DND-41 (cell line): ENCODE data around the gene SPSB3.
A peak's percentile ranks its signal among the peaks of the same experiment; 100 is the strongest.

ENCODE experiments used
- ATAC-seq: fragments of 200-7000 bp; cut with Tn5 transposase; 3 replicates; pipeline ENCODE4 v1.9.1; 2021; ENCODE audit warnings: low read depth; ENCODE audit not compliant: insufficient read depth
- DNase-seq: peaks from one replicate; pipeline ENCODE4 v3.0.0-alpha.2; 2020
- H2AFZ ChIP-seq: 2 replicates; pipeline ENCODE4 v1.6.0; 2012; ENCODE audit warnings: low read depth, low read length
- H3K27ac ChIP-seq: 2 replicates; pipeline ENCODE4 v1.5.1; 2012; ENCODE audit warnings: low read length, inconsistent platforms
- H3K27me3 ChIP-seq: fragments of 200-600 bp; sonication (generic); 2 replicates; pipeline ENCODE4 v1.6.0; 2012; ENCODE audit warnings: low read length, mild to moderate bottlenecking, inconsistent platforms; ENCODE audit not compliant: insufficient read depth, poor library complexity
- H3K36me3 ChIP-seq: 2 replicates; pipeline ENCODE4 v1.5.1; 2012; ENCODE audit warnings: low read length, inconsistent platforms; ENCODE audit not compliant: insufficient read depth
- H3K4me1 ChIP-seq: 2 replicates; pipeline ENCODE4 v1.5.1; 2012; ENCODE audit warnings: mild to moderate bottlenecking, low read length; ENCODE audit not compliant: insufficient read depth
- H3K4me2 ChIP-seq: 2 replicates; pipeline ENCODE4 v1.6.0; 2012; ENCODE audit warnings: mild to moderate bottlenecking, moderate library complexity, low read length, inconsistent platforms; ENCODE audit not compliant: insufficient read depth
- H3K4me3 ChIP-seq, 2 experiments: fragments of 200-600 bp in 1 of 2; shearing (Covaris generic) in 1 of 2; 2 replicates each; pipeline ENCODE4 v1.5.1; 2012 to 2016; ENCODE audit warnings: inconsistent platforms in 2 of 2, low read length in 2 of 2, mild to moderate bottlenecking in 2 of 2, low read depth in 1 of 2, moderate library complexity in 1 of 2
- H3K79me2 ChIP-seq: 2 replicates; pipeline ENCODE4 v1.6.0; 2012; ENCODE audit warnings: low read length, inconsistent platforms; ENCODE audit not compliant: insufficient read depth
- H3K9ac ChIP-seq: 2 replicates; pipeline ENCODE4 v1.6.0; 2012; ENCODE audit warnings: low read depth, mild to moderate bottlenecking, inconsistent platforms, low read length, moderate library complexity
- H3K9me3 ChIP-seq: 2 replicates; pipeline ENCODE4 v1.5.1; 2012; ENCODE audit warnings: low read length, moderate library complexity, mild to moderate bottlenecking, inconsistent platforms; ENCODE audit not compliant: insufficient read depth, severe bottlenecking
- H4K20me1 ChIP-seq: 2 replicates; pipeline ENCODE4 v1.6.0; 2012; ENCODE audit warnings: low read length; ENCODE audit not compliant: insufficient read depth
- CTCF ChIP-seq: IDR thresholded peaks from 2 replicates; pipeline ENCODE4 v1.5.1; 2012; ENCODE audit warnings: borderline replicate concordance, low read length, moderate library complexity, mild to moderate bottlenecking; ENCODE audit not compliant: poor library complexity, severe bottlenecking; ENCODE audit errors: extremely low read depth
- EZH2 ChIP-seq: IDR thresholded peaks from 3 replicates; pipeline ENCODE4 v1.6.1; 2012; ENCODE audit warnings: borderline replicate concordance, low read depth, mild to moderate bottlenecking, moderate library complexity, low read length, inconsistent platforms; ENCODE audit not compliant: severe bottlenecking

SPSB3 gene

DNA sequence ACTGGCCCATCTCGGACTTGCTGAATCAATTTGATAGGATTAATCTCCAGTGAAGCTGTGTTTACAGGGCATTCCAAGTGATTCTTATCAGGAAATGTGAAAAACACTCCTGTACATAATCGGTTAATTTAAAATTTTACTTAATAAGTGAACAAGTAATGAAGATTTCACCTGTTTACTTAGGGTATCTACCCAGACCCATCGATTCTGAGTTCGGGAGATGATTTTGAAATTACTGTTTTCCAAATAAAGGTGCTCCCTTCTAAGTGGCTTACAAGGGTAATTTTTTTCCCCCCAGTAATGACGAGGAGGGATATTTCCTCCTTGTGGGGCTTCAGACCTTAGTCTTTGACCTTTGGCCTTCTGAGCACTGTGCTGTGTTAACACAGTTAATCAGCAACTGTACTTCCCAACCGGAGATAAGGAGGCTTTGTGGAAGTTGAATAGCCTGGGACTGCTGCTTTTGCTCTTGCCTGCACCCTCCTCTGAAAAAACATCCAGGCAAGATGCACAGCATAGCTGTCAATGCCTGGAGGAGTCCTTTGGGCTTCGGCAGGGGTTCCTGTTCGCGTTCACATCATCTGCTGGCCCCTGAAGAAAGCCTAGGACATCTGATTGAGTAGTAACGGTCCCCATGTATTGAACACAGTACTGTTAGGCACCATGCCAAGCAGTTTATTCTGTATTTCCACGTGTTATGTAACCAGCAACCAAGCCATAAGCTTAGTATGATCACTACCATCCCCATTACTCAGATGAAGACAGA is 46.5 kb upstream of the SPSB3 start:
- no peak for DNase-seq
- peak overlapping the region in 1 of 2 experiments; percentile 95; a peak in 1 of 4 replicates for H3K4me3 ChIP-seq
- peaks cover 12% of the 10 kb centered on the region for H3K36me3 ChIP-seq
- no peaks in the 10 kb centered on the region for H3K27me3 ChIP-seq
- no peak overlapping the region for H2AFZ ChIP-seq
- H3K4me1 ChIP-seq: peaks cover 52% of the 10 kb centered on the region
- H3K79me2 ChIP-seq: peaks cover 46% of the 10 kb centered on the region
- peak overlapping the region; percentile 90; the same call in 1 of the 2 replicates for H3K4me2 ChIP-seq
- peak overlapping the region; percentile 73; the same call in 1 of the 2 replicates for H3K9ac ChIP-seq
- peak overlapping the region; percentile 23; the same call in 1 of the 2 replicates for H3K27ac ChIP-seq
- H3K9me3 ChIP-seq: no peaks in the 10 kb centered on the region
- H4K20me1 ChIP-seq: peaks cover 19% of the 10 kb centered on the region
- no peak for TF ChIP-seq CTCF
- TF ChIP-seq EZH2: no peak
- no peak for ATAC-seq

- no peaks in the 10 kb centered on the region for H3K9me3 ChIP-seq
- peaks cover 53% of the 10 kb centered on the region for H3K4me1 ChIP-seq
- peaks cover 55% of the 10 kb centered on the region for H3K79me2 ChIP-seq
- H2AFZ ChIP-seq: peak within 1 kb of the TSS; percentile 99
- ATAC-seq: peak; percentile 90
- peaks cover 23% of the 10 kb centered on the region for H3K36me3 ChIP-seq
- peak; percentile 91 for DNase-seq
- H3K27me3 ChIP-seq: no peaks in the 10 kb centered on the region
- H3K27ac ChIP-seq: peak within 1 kb of the TSS; percentile 70
- peak within 1 kb of the TSS; percentile 57 to 95 for H3K4me3 ChIP-seq
- peaks cover 18% of the 10 kb centered on the region for H4K20me1 ChIP-seq
- TF ChIP-seq CTCF (no peak), EZH2 (no peak)
- H3K9ac ChIP-seq: peak within 1 kb of the TSS; percentile 73
- peak within 1 kb of the TSS; percentile 90 for H3K4me2 ChIP-seq
These were observed 44.6 kb upstream of the SPSB3 start, which contains the start of the genes FAHD1 and HAGH for GRCh38 chr16:1826691-1827573. Gene FAHD1, plus strand, starts transcription at chr16:1827206. Its CDS starts 33 bp downstream, at chr16:1827239. Gene HAGH, minus strand, starts transcription at chr16:1826825. Its CDS starts 38 bp downstream, at chr16:1826787.

GRCh38 chr16:1825864-1826690 is 43.7 kb upstream of the SPSB3 start:
- peak overlapping the region; percentile 19 to 95; a peak in 3 of 4 replicates for H3K4me3 ChIP-seq
- DNase-seq (peak; percentile 26), ATAC-seq (peak; percentile 69)
- peak overlapping the region; percentile 70 for H3K27ac ChIP-seq
- peak overlapping the region; percentile 73 for H3K9ac ChIP-seq
- H3K27me3 ChIP-seq: no peaks in the 10 kb centered on the region
- H3K36me3 ChIP-seq: peaks cover 28% of the 10 kb centered on the region
- H2AFZ ChIP-seq: peak overlapping the region; percentile 99
- peaks cover 56% of the 10 kb centered on the region for H3K79me2 ChIP-seq
- peaks cover 53% of the 10 kb centered on the region for H3K4me1 ChIP-seq
- peak overlapping the region; percentile 90 for H3K4me2 ChIP-seq
- peaks cover 19% of the 10 kb centered on the region for H4K20me1 ChIP-seq
- no peaks in the 10 kb centered on the region for H3K9me3 ChIP-seq
- peak; percentile 26 for TF ChIP-seq CTCF
- no peak for TF ChIP-seq EZH2
